PC-9 (cell line): Measurements from ENCODE around the gene EBLN2. TPM values are rescaled to one million over a fixed set of nuclear protein-coding genes. Genes with fewer than 3 reads are reported as not detected.

Experiments used
- BruUV-seq: library from RNA; stranded (reverse); fragments of 400-500 nt; replicated peaks from 2 replicates; lab custom pipeline; 2021; lab: Mats Ljungman, UMichigan
- CTCF ChIA-PET: fragments of 300-600 bp; sonication (Branson Sonifier 250); formaldehyde crosslinking; loops from one replicate; lab custom pipeline; 2022; ENCODE audit warnings: antibody characterized with exemption; lab: Charles Lee
- POLR2A ChIA-PET: fragments of 300-600 bp; sonication (Branson Sonifier 250); formaldehyde crosslinking; loops from one replicate; lab custom pipeline; 2022; ENCODE audit warnings: antibody characterized with exemption; ENCODE audit not compliant: unreplicated experiment; lab: Charles Lee
- DNase-seq, 2 experiments: peaks; one replicate each; pipeline versions ENCODE4 v3.0.0 to v3.0.0-alpha.2; 2015 to 2022; ENCODE audit warnings: mixed read lengths in 1 of 2
- H2AFZ ChIP-seq: fragments of 200-600 bp; sonication (generic); 2 replicates; pipeline ENCODE4 v1.8.1; 2017; ENCODE audit warnings: antibody characterized with exemption
- H3F3A ChIP-seq: fragments of 200-600 bp; sonication (generic); 2 replicates; pipeline ENCODE4 v1.8.1; 2017; ENCODE audit warnings: antibody characterized with exemption, mild to moderate bottlenecking, low read depth; ENCODE audit not compliant: insufficient read depth
- H3K27ac ChIP-seq: fragments of 200-600 bp; sonication (generic); 2 replicates; pipeline ENCODE4 v1.6.1; 2016; ENCODE audit warnings: mixed run types
- H3K27me3 ChIP-seq: fragments of 200-600 bp; sonication (generic); 2 replicates; pipeline ENCODE4 v1.6.1; 2016; ENCODE audit warnings: low read depth, mixed run types; ENCODE audit not compliant: insufficient read depth
- H3K36me3 ChIP-seq: fragments of 200-600 bp; sonication (generic); 2 replicates; pipeline ENCODE4 v1.6.1; 2016; ENCODE audit warnings: low read depth, mixed run types
- H3K4me1 ChIP-seq: fragments of 200-600 bp; sonication (generic); replicated peaks from 2 replicates; pipeline ENCODE4 v1.6.1; 2016; ENCODE audit warnings: mixed run types; ENCODE audit not compliant: insufficient read depth
- H3K4me2 ChIP-seq: fragments of 200-600 bp; sonication (generic); 2 replicates; pipeline ENCODE4 v1.6.1; 2017; ENCODE audit warnings: mixed run types
- H3K4me3 ChIP-seq: fragments of 200-600 bp; sonication (generic); 2 replicates; pipeline ENCODE4 v1.6.1; 2016; ENCODE audit warnings: mixed run types
- H3K79me2 ChIP-seq: fragments of 200-600 bp; sonication (generic); 2 replicates; pipeline ENCODE4 v1.6.1; 2017; ENCODE audit warnings: low read depth, mixed run types
- H3K9me2 ChIP-seq: fragments of 200-600 bp; sonication (generic); 2 replicates; pipeline ENCODE4 v1.8.1; 2017; ENCODE audit warnings: mild to moderate bottlenecking; ENCODE audit not compliant: insufficient read depth
- H3K9me3 ChIP-seq: fragments of 200-600 bp; sonication (generic); 2 replicates; pipeline ENCODE4 v1.8.1; 2016; ENCODE audit warnings: low read depth; ENCODE audit not compliant: insufficient read depth
- H4K20me1 ChIP-seq: fragments of 200-600 bp; sonication (generic); 2 replicates; pipeline ENCODE4 v1.8.1; 2017; ENCODE audit not compliant: insufficient read depth
- EZH2 ChIP-seq: fragments of 200-600 bp; sonication (generic); IDR thresholded peaks from 2 replicates; pipeline ENCODE4 v1.8.0; 2017; ENCODE audit warnings: antibody characterized with exemption, low read depth
- intact Hi-C: fragments of 100-400 bp; cut with micrococcal nuclease; formaldehyde crosslinking; loops from one replicate; pipeline ENCODE4 v1.10.0; 2022; ENCODE audit not compliant: unreplicated experiment
- total RNA-seq: library from RNA; stranded (reverse); gene quantifications from 2 replicates; pipeline ENCODE4 v1.2.3, GENCODE V29; 2021
- TF ChIP-seq, protein P1 (sequence below): fragments of 200-600 bp; sonication (generic); conservative IDR thresholded peaks from 2 replicates; pipeline ENCODE4 v1.6.1; 2017; ENCODE audit warnings: mixed run types, antibody characterized with exemption, mild to moderate bottlenecking, moderate library complexity

Gene EBLN2
- total RNA-seq, 1 experiment from 2014 or later = 5.5 TPM

DNA sequence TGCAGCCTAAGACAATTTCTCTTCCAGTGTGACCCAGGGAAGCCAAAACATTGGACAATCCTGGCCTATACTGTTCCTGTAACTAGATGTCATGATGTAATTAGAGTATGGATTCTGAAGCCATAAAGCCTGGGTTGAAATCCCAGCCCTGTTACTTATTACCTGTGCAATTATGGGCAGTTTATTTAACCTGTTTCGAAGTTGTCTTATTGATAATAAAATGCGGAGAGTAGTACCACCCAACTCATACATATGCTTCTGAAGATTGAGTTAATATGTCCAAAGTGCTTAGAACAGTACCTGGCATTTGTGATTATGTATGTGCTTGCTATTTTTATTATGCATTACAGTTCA, 34.7 kb upstream of the EBLN2 start:
- Histone ChIP-seq H3K9me3 (no peaks in the 10 kb centered on the region), H3K4me2 (no peak overlapping the region), H3K9me2 (no peaks in the 10 kb centered on the region), H4K20me1 (peaks cover 54% of the 10 kb centered on the region), H3K4me1 (peaks cover 33% of the 10 kb centered on the region), H3K79me2 (peaks cover 96% of the 10 kb centered on the region), H2AFZ (no peak overlapping the region), H3K36me3 (no peaks in the 10 kb centered on the region), H3K27me3 (no peaks in the 10 kb centered on the region), H3F3A (peaks cover 11% of the 10 kb centered on the region; the same call in 1 of the 2 replicates), H3K4me3 (no peak overlapping the region), H3K27ac (no peak overlapping the region)
- CTCF ChIA-PET = no interaction called here
- TF ChIP-seq EZH2 = no peak
- TF ChIP-seq, protein P1, sequence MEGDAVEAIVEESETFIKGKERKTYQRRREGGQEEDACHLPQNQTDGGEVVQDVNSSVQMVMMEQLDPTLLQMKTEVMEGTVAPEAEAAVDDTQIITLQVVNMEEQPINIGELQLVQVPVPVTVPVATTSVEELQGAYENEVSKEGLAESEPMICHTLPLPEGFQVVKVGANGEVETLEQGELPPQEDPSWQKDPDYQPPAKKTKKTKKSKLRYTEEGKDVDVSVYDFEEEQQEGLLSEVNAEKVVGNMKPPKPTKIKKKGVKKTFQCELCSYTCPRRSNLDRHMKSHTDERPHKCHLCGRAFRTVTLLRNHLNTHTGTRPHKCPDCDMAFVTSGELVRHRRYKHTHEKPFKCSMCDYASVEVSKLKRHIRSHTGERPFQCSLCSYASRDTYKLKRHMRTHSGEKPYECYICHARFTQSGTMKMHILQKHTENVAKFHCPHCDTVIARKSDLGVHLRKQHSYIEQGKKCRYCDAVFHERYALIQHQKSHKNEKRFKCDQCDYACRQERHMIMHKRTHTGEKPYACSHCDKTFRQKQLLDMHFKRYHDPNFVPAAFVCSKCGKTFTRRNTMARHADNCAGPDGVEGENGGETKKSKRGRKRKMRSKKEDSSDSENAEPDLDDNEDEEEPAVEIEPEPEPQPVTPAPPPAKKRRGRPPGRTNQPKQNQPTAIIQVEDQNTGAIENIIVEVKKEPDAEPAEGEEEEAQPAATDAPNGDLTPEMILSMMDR = no peak
- BruUV-seq = no TSS peak
- DNase-seq = no peak
- POLR2A ChIA-PET = no interaction called here
- intact Hi-C loops = no loop called here

DNA sequence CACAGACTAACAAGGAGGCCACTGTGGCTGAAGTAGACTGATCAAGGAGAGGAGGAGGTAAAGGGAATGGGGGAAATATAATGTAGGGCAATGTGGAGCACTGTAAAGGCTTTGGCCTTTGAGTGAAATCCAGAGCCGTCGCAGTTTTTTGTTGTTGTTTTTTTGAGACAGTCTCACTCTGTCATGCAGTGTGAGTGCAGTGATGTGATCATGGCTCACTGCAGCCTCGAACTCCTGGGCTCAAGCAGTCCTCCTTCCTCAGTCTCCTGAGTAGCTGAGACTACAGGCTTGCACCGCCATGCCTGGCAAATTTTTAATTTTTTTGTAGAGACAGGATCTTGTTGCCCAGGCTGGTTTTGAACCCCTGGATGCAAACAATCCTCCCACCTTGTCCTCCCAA, 32.7 kb upstream of the EBLN2 start:
- Histone ChIP-seq H3K27ac (peak overlapping the region; percentile 76), H3K4me2 (no peak overlapping the region; the same call in 1 of the 2 replicates), H2AFZ (no peak overlapping the region), H3F3A (peaks cover 11% of the 10 kb centered on the region; the same call in 1 of the 2 replicates), H3K4me3 (no peak overlapping the region), H3K27me3 (no peaks in the 10 kb centered on the region), H3K9me3 (no peaks in the 10 kb centered on the region), H4K20me1 (peaks cover 48% of the 10 kb centered on the region), H3K79me2 (peaks cover 95% of the 10 kb centered on the region), H3K36me3 (no peaks in the 10 kb centered on the region; the same call in 1 of the 2 replicates), H3K9me2 (no peaks in the 10 kb centered on the region), H3K4me1 (peaks cover 27% of the 10 kb centered on the region)
- intact Hi-C loops = no loop called here
- CTCF ChIA-PET = no interaction called here
- BruUV-seq = no TSS peak
- POLR2A ChIA-PET = no interaction called here
- DNase-seq = no peak
- no peak for TF ChIP-seq EZH2
- TF ChIP-seq, protein P1 = no peak

DNA sequence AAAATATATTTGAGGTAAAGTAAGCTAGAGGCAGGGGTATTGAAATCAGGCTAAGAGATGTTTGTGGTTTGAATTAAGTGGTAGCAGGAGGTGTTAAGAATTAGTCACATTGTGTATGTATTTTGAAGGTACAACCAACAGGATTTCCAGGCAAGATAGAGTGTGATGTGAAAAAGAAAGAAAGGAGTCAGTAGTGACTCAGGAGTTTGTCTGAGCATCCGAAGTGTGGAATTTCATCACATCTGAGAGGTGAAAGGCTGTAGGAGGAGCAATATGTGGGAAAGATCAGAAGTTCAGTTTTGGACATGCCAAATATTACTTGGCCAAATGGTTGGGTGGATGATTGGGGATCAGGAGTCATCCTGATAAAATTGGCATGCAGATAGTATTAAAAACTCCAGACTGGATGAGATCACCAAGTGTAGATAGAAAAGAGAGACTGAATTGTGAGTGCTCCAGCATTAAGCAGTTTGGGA, 32.1 kb upstream of the EBLN2 start:
- H3K4me1 ChIP-seq = peaks cover 21% of the 10 kb centered on the region
- no TSS peak for BruUV-seq
- peaks cover 96% of the 10 kb centered on the region for H3K79me2 ChIP-seq
- intact Hi-C loops = no loop called here
- POLR2A ChIA-PET = no interaction called here
- no peaks in the 10 kb centered on the region for H3K9me3 ChIP-seq
- H3K36me3 ChIP-seq = no peaks in the 10 kb centered on the region; the same call in 1 of the 2 replicates
- no peak overlapping the region; the same call in 1 of the 2 replicates for H3K4me2 ChIP-seq
- peak overlapping the region; percentile 76 for H3K27ac ChIP-seq
- H2AFZ ChIP-seq = no peak overlapping the region
- no peak for TF ChIP-seq EZH2
- TF ChIP-seq, protein P1 = no peak
- H3K9me2 ChIP-seq = no peaks in the 10 kb centered on the region
- H4K20me1 ChIP-seq = peaks cover 48% of the 10 kb centered on the region
- H3K27me3 ChIP-seq = no peaks in the 10 kb centered on the region
- DNase-seq = peak; percentile 10 to 77
- H3F3A ChIP-seq = peaks cover 11% of the 10 kb centered on the region; the same call in 1 of the 2 replicates
- CTCF ChIA-PET = no interaction called here
- H3K4me3 ChIP-seq = no peak overlapping the region
